PC-3 (cell line): ENCODE results near the gene PVR. TPM values are rescaled to one million over a fixed set of nuclear protein-coding genes. Genes with fewer than 3 reads are reported as not detected.

Source experiments
- ATAC-seq: fragments of 200-7000 bp; cut with Tn5 transposase; 2 replicates; pipeline ENCODE4 v1.9.1; 2020; ENCODE audit warnings: mild to moderate bottlenecking, moderate library complexity
- BruUV-seq: library from RNA; stranded (reverse); fragments of 400-500 nt; replicated peaks from 2 replicates; lab custom pipeline; 2021; lab: Mats Ljungman, UMichigan
- CTCF ChIA-PET: fragments of 300-600 bp; sonication (Branson Sonifier 250); formaldehyde crosslinking; loops from one replicate; lab custom pipeline; 2022; ENCODE audit warnings: antibody characterized with exemption; lab: Charles Lee
- POLR2A ChIA-PET: fragments of 300-600 bp; sonication (Branson Sonifier 250); formaldehyde crosslinking; loops from one replicate; lab custom pipeline; 2022; ENCODE audit warnings: antibody characterized with exemption; ENCODE audit not compliant: unreplicated experiment; lab: Charles Lee
- DNase-seq: peaks from one replicate; pipeline ENCODE4 v3.0.0-alpha.2; 2015
- H2AFZ ChIP-seq: fragments of 300-600 bp; sonication (generic); 2 replicates; pipeline ENCODE4 v1.6.0; 2016; ENCODE audit warnings: antibody characterized with exemption, low read length
- H3F3A ChIP-seq: fragments of 300-600 bp; sonication (generic); one replicate; pipeline ENCODE4 v1.6.0; 2017; ENCODE audit warnings: antibody characterized with exemption, low read length, control low read depth, mild to moderate bottlenecking; ENCODE audit not compliant: unreplicated experiment
- H3K27ac ChIP-seq: fragments of 300-600 bp; sonication (generic); 2 replicates; pipeline ENCODE4 v1.5.1; 2016; ENCODE audit warnings: mild to moderate bottlenecking, low read length
- H3K27me3 ChIP-seq: fragments of 300-600 bp; sonication (generic); 2 replicates; pipeline ENCODE4 v1.6.1; 2016; ENCODE audit warnings: low read length, mixed read lengths
- H3K36me3 ChIP-seq: fragments of 300-600 bp; sonication (generic); 2 replicates; pipeline ENCODE4 v1.6.1; 2016; ENCODE audit warnings: low read depth, mixed run types, low read length, mixed read lengths
- H3K4me1 ChIP-seq: fragments of 300-600 bp; sonication (generic); 2 replicates; pipeline ENCODE4 v1.5.1; 2016; ENCODE audit warnings: low read length; ENCODE audit not compliant: insufficient read depth
- H3K4me2 ChIP-seq: fragments of 300-600 bp; sonication (generic); 2 replicates; pipeline ENCODE4 v1.6.0; 2016; ENCODE audit warnings: low read length
- H3K4me3 ChIP-seq: fragments of 300-600 bp; sonication (generic); 2 replicates; pipeline ENCODE4 v1.5.1; 2016; ENCODE audit warnings: mild to moderate bottlenecking, low read length, mixed read lengths
- H3K79me2 ChIP-seq: fragments of 300-600 bp; sonication (generic); 2 replicates; pipeline ENCODE4 v1.6.1; 2017; ENCODE audit warnings: low read length, mixed read lengths
- H3K9ac ChIP-seq: fragments of 300-600 bp; sonication (generic); 2 replicates; pipeline ENCODE4 v1.6.0; 2016; ENCODE audit warnings: mild to moderate bottlenecking, low read length
- H3K9me2 ChIP-seq: fragments of 300-600 bp; sonication (generic); replicated peaks from 2 replicates; pipeline ENCODE4 v1.6.1; 2016; ENCODE audit warnings: mixed run types, low read length, mixed read lengths
- H3K9me3 ChIP-seq: fragments of 300-600 bp; sonication (generic); 2 replicates; pipeline ENCODE4 v1.6.1; 2016; ENCODE audit warnings: low read length, mixed read lengths
- H4K20me1 ChIP-seq: fragments of 300-600 bp; sonication (generic); 2 replicates; pipeline ENCODE4 v1.6.1; 2016; ENCODE audit warnings: low read length, mixed read lengths
- EZH2 ChIP-seq: fragments of 300-600 bp; sonication (generic); IDR thresholded peaks from one replicate; pipeline ENCODE4 v1.6.1; 2017; ENCODE audit warnings: antibody characterized with exemption, mild to moderate bottlenecking, low read length; ENCODE audit not compliant: unreplicated experiment
- EZH2phosphoT487 ChIP-seq: fragments of 300-600 bp; sonication (generic); IDR thresholded peaks from 2 replicates; pipeline ENCODE4 v1.6.1; 2018; ENCODE audit warnings: mild to moderate bottlenecking, antibody characterized with exemption, low read length, borderline replicate concordance
- intact Hi-C: fragments of 100-400 bp; cut with micrococcal nuclease; formaldehyde crosslinking; loops from 2 replicates; pipeline ENCODE4 v1.9.0; 2023
- total RNA-seq: library from RNA; depleted of rRNA; stranded (reverse); fragments of >200 nt; gene quantifications from 2 replicates; pipeline ENCODE4 v1.2.3, GENCODE V29; 2014
- TF ChIP-seq, protein P1 (sequence below): fragments of 300-600 bp; sonication (generic); conservative IDR thresholded peaks from 2 replicates; pipeline ENCODE4 v1.5.1; 2017; ENCODE audit warnings: antibody characterized with exemption, low read depth, mild to moderate bottlenecking, low read length

The PVR gene
- total RNA-seq, 1 experiment from 2014 or later = 75.3 TPM

DNA sequence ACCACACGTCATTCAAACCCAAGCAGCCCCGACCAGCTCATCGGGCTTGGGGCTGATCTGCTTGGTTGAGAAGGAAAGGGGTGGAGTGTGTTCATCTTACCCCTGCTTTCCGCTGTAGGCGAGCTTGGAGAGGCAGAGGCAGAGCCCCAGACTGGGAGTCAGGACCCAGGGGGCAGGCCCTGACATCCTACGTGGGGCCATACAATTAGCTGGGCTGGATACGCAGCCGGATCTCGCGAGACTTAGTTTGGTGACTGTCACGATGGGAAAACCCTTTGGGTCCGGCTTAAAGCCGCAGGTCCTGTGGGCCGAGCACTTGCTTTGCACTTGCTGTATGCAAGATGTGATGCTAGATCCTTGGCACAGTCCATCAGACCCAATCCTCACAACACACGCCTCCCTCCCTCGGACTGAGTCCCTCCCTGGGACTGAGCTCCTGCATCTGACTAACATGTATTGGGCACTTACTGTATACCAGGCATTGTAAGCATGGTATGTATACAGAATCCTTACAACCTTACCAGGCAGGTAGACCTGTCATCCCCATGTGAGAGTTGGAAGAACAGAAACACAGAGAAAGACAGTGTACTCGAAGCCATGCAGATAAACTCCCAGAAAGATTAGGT is 59.0 kb downstream of the PVR start:
- intact Hi-C loops = no loop called here
- Histone ChIP-seq H3F3A (no peaks in the 10 kb centered on the region), H3K27me3 (no peaks in the 10 kb centered on the region), H2AFZ (no peak overlapping the region), H3K27ac (no peak overlapping the region), H4K20me1 (no peaks in the 10 kb centered on the region), H3K4me2 (no peak overlapping the region), H3K9me3 (no peaks in the 10 kb centered on the region), H3K9ac (no peak overlapping the region), H3K4me3 (no peak overlapping the region), H3K79me2 (no peaks in the 10 kb centered on the region), H3K36me3 (no peaks in the 10 kb centered on the region), H3K4me1 (no peaks in the 10 kb centered on the region), H3K9me2 (no peaks in the 10 kb centered on the region)
- ATAC-seq = no peak
- CTCF ChIA-PET = no interaction called here
- no peak for DNase-seq
- no TSS peak for BruUV-seq
- POLR2A ChIA-PET = no interaction called here
- TF ChIP-seq EZH2 = no peak
- TF ChIP-seq EZH2phosphoT487 = no peak
- TF ChIP-seq, protein P1, sequence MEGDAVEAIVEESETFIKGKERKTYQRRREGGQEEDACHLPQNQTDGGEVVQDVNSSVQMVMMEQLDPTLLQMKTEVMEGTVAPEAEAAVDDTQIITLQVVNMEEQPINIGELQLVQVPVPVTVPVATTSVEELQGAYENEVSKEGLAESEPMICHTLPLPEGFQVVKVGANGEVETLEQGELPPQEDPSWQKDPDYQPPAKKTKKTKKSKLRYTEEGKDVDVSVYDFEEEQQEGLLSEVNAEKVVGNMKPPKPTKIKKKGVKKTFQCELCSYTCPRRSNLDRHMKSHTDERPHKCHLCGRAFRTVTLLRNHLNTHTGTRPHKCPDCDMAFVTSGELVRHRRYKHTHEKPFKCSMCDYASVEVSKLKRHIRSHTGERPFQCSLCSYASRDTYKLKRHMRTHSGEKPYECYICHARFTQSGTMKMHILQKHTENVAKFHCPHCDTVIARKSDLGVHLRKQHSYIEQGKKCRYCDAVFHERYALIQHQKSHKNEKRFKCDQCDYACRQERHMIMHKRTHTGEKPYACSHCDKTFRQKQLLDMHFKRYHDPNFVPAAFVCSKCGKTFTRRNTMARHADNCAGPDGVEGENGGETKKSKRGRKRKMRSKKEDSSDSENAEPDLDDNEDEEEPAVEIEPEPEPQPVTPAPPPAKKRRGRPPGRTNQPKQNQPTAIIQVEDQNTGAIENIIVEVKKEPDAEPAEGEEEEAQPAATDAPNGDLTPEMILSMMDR = no peak

DNA sequence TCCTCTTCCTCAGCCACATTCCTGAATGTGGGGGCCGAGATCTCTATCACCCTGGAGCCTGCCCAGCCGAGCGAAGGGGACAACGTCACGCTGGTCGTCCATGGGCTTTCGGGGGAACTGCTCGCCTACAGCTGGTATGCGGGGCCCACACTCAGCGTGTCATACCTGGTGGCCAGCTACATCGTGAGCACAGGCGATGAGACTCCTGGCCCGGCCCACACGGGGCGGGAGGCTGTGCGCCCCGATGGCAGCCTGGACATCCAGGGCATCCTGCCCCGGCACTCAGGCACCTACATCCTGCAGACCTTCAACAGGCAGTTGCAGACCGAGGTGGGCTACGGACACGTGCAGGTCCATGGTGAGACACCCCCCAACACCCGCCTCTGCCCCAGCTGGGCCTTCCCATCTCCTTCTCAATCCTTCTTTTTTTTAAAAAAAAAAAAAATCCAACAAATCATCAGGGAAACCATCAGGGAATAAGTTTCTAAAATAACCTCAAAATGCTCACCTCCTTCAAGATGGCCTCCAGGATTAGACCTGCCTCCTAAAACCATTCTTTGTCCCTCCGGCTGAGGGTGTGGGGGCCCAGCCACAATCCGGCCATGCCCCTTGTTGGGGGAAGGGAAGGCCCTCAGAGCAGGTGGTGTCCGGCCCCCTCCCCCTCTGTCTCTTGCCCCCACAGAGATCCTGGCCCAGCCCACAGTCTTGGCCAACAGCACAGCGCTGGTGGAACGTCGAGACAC is 59.8 kb downstream of the PVR start:
- TF ChIP-seq EZH2phosphoT487 = no peak
- TF ChIP-seq EZH2 = no peak
- TF ChIP-seq, protein P1 = no peak
- ChIA-PET POLR2A (no interaction called here), CTCF (no interaction called here)
- intact Hi-C loops = no loop called here
- Histone ChIP-seq H4K20me1 (no peaks in the 10 kb centered on the region), H3K9me2 (no peaks in the 10 kb centered on the region), H3F3A (no peaks in the 10 kb centered on the region), H2AFZ (no peak overlapping the region), H3K27ac (no peak overlapping the region), H3K27me3 (no peaks in the 10 kb centered on the region), H3K4me3 (no peak overlapping the region), H3K9ac (no peak overlapping the region), H3K4me2 (no peak overlapping the region), H3K4me1 (no peaks in the 10 kb centered on the region), H3K9me3 (no peaks in the 10 kb centered on the region), H3K79me2 (no peaks in the 10 kb centered on the region), H3K36me3 (no peaks in the 10 kb centered on the region)
- DNase-seq (no peak), ATAC-seq (no peak)
- BruUV-seq = no TSS peak

- intact Hi-C loops = no loop called here
- H3K27me3 ChIP-seq = no peaks in the 10 kb centered on the region
- H3K27ac ChIP-seq = no peak overlapping the region
- no peak overlapping the region for H2AFZ ChIP-seq
- H3K9ac ChIP-seq = no peak overlapping the region
- POLR2A ChIA-PET = no interaction called here
- H3K36me3 ChIP-seq = no peaks in the 10 kb centered on the region
- H3K4me2 ChIP-seq = no peak overlapping the region
- TF ChIP-seq, protein P1 = no peak
- TF ChIP-seq EZH2 (no peak), EZH2phosphoT487 (no peak)
- DNase-seq (no peak), ATAC-seq (no peak)
- no peaks in the 10 kb centered on the region for H3F3A ChIP-seq
- no peaks in the 10 kb centered on the region for H3K9me2 ChIP-seq
- no TSS peak for BruUV-seq
- no peak overlapping the region for H3K4me3 ChIP-seq
- no peaks in the 10 kb centered on the region for H4K20me1 ChIP-seq
- no peaks in the 10 kb centered on the region for H3K4me1 ChIP-seq
- no peaks in the 10 kb centered on the region for H3K79me2 ChIP-seq
- CTCF ChIA-PET = no interaction called here
- no peaks in the 10 kb centered on the region for H3K9me3 ChIP-seq
These were observed 61.3 kb downstream of the PVR start for GRCh38 chr19:44704982-44705381.
